GM12878 (cell line): Measurements from ENCODE around the gene BLOC1S4.

Source experiments
- EP300 ChIP-seq, 2 experiments: fragments of 150-350 bp in 1 of 2; IDR thresholded peaks; 2 replicates each; pipeline ENCODE4 v1.6.1; 2011 to 2012; ENCODE audit warnings: low read depth in 2 of 2, low read length in 2 of 2, borderline replicate concordance in 1 of 2, improper control_type of control experiment in 1 of 2, inconsistent platforms in 1 of 2; ENCODE audit not compliant: control insufficient read depth in 1 of 2
- GABPA ChIP-seq: IDR thresholded peaks from 2 replicates; pipeline ENCODE4 v1.6.1; 2014; ENCODE audit warnings: antibody characterized with exemption, low read depth, mild to moderate bottlenecking, inconsistent platforms
- HCFC1 ChIP-seq: fragments of 150-350 bp; IDR thresholded peaks from 2 replicates; pipeline ENCODE4 v1.6.1; 2014; ENCODE audit warnings: low read length
- HDAC6 ChIP-seq: fragments of 200-600 bp; sonication (generic); IDR thresholded peaks from one replicate; pipeline ENCODE4 v1.8.0; 2017; ENCODE audit warnings: antibody characterized with exemption; ENCODE audit not compliant: unreplicated experiment
- KDM1A ChIP-seq: fragments of 200-600 bp; sonication (generic); IDR thresholded peaks from 2 replicates; pipeline ENCODE4 v1.6.1; 2016; ENCODE audit warnings: borderline replicate concordance
- RBBP5 ChIP-seq: fragments of 200-600 bp; sonication (generic); conservative IDR thresholded peaks from 2 replicates; pipeline ENCODE4 v1.6.1; 2016
- SREBF2 ChIP-seq: IDR thresholded peaks from 2 replicates; pipeline ENCODE4 v1.6.1; 2012; ENCODE audit warnings: mild to moderate bottlenecking, low read length
- TF ChIP-seq, protein P1 (sequence below), 3 experiments: IDR thresholded peaks in 2 of 3; conservative IDR thresholded peaks in 1 of 3; 2 replicates each; pipeline ENCODE4 v1.5.1; 2011; ENCODE audit warnings: low read depth in 3 of 3, low read length in 3 of 3, mild to moderate bottlenecking in 3 of 3, control low read depth in 2 of 3, moderate library complexity in 2 of 3, inconsistent platforms in 1 of 3, mixed read lengths in 1 of 3; ENCODE audit not compliant: control insufficient read depth in 2 of 3, insufficient read depth in 1 of 3; ENCODE audit errors: extremely low read depth in 1 of 3

DNA sequence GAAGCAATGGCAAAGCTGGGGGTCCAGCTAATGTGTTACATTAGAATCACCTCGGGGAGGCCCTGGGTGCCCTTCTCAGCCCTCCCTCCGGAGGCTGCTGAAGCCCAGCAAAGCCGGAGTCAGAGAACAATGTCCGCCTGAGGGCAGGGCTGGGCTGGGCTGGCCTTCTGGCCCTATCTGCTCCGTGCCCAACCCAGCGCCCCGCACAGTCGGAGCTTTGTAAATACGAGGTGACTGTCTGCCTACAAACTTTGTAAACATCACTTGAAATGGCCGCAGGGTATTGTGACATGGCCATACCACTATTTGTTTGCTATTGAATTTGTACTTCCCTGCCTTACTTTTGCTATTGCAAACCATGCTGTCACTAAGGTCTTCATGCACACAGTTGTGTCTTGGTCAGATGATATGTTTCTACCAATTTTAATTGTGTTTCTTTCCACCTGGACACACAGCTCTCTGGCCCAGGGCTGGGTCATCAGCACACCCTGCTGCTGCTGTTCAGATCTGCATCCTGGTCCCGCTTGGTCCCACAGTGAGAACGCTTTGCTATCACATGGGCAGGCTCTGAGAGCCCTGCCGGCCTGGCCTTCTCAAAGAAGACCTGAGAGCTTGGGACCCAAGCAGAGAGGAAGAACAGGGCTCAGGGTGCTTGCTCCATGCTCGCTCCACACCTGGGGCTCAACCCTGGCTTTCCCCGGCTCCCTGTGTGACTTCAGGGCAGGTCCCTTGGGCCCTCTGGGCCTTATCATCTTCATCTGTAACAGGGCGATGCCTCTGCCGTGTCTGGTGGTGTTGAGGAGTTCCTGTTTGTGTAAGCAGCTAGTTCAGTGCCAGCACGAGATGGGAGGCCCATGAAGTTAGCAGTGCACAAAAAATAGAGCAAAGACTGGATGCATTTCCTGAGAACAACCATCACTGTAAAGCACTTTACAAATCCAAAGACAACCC lies 20.0 kb upstream of the BLOC1S4 start:
- TF ChIP-seq GABPA (no peak), RBBP5 (no peak), EP300 (IDR thresholded peaks at IDR 0.05; ENCODE audit: borderline replicate concordance in 1 of 2, control insufficient read depth in 1 of 2, low read depth in 2 of 2, low read length in 2 of 2) (no peak), HCFC1 (no peak), HDAC6 (no peak), KDM1A (no peak), SREBF2 (no peak)
- TF ChIP-seq, protein P1, sequence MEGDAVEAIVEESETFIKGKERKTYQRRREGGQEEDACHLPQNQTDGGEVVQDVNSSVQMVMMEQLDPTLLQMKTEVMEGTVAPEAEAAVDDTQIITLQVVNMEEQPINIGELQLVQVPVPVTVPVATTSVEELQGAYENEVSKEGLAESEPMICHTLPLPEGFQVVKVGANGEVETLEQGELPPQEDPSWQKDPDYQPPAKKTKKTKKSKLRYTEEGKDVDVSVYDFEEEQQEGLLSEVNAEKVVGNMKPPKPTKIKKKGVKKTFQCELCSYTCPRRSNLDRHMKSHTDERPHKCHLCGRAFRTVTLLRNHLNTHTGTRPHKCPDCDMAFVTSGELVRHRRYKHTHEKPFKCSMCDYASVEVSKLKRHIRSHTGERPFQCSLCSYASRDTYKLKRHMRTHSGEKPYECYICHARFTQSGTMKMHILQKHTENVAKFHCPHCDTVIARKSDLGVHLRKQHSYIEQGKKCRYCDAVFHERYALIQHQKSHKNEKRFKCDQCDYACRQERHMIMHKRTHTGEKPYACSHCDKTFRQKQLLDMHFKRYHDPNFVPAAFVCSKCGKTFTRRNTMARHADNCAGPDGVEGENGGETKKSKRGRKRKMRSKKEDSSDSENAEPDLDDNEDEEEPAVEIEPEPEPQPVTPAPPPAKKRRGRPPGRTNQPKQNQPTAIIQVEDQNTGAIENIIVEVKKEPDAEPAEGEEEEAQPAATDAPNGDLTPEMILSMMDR (IDR thresholded peaks at IDR 0.05 in 2 of 3, conservative IDR thresholded peaks at IDR 0.05 in 1 of 3; ENCODE audit: control insufficient read depth in 2 of 3, extremely low read depth in 1 of 3, insufficient read depth in 1 of 3, low read depth in 3 of 3, low read length in 3 of 3): no peak
